Inflammatory macrophage (primary cell): ENCODE data around the gene DTNB.
"Not testable (repeated sequence)": the region's sequence is repeated elsewhere in the genome, so short reads cannot be mapped to it uniquely, and the experiment has no call there.

ENCODE experiments used
- DNase-seq, 2 donors: peaks; one replicate each; pipeline ENCODE4 v3.0.0-alpha.2; 2020 to 2022
- total RNA-seq, 18 experiments: gene quantifications; one replicate each; lab custom pipeline; 2026; ENCODE audit warnings: mixed read lengths in 6 of 18, inconsistent platforms in 2 of 18; lab: John Stamatoyannopoulos, UW

The DTNB gene
- 2.1 to 13.9 (median 5.5) reads per million in 18 experiments for total RNA-seq

DNA sequence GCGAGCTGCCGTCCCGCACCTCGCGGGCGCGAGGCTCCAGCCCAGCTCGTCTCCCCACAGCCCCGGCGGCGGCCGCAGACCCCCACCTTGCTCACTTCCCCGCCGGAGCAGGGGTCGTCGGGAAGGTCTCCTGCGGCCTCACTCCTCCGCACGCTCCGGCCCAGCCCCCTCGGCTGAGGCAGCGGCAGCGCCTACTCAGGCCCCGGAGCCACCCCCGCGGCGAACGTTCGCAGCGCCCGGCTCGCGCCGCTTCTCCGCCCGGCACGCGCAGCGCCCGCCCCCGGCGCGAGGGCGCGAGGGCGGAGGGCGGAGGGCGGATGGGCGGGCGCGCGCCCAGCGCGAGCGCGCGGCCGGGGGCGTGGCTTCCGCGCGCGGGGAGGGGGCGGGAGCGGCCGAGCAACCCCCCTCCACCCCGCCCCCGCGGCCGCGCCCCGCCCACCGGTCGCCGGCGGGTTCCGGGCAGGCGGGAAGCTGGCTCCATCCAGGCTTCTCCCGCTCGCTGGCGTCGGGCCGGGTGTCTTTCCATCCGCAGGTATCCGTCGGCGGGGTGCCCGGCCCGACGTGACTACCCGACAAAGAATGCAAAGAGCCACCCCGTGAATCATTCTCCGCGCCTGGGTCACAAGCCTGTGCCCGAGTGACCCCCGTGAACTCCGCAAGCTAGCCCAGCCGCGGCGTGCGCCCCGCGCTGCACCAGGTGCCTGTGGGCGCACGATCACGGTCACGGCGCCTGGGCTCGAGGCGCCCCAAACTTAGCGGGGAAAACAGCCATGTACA lies at the start of gene DTNB:
TSS of gene DTNB (minus strand) at position 278 of the 777 bp plus-strand sequence. CDS start 20,917 bp downstream, outside the sequence.
- peak; percentile 41 to 45 for DNase-seq

DNA sequence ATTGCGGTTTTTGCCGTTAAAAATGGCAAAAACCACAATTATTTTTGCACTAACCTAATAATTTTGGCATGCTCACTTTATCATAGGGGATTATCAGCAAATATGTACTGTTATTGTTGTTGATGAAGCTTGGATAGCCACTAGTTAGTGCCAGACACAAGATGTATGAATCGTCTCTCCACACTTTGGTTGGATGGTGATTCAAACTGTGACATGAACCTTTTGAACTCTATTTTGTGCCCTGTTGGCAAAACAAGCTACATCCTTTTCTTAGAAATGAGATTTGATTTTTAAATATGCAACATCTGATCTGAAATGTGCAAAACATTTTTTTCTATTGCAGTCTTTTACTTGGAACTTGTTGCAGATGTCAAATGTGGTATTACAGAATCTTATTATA lies 48.8 kb upstream of the DTNB start:
- DNase-seq: no peak

DNA sequence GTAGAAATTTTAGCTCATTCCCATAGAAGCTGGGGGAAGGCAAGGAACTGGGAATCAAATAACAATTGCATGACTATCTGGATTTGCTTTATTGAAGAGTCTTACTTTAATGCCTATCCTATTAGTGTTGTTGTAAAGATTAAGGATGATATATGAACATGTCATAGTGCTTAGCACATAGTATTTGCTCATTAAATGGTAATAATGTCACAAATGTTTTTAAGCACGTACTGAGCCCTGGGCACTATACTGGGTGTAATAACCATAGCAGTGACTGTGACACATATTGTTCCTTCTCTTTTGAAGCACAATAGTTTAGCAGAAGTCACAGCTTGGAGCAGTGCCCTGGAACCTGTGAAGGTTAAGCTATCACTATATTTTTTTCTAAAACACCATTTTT lies 47.2 kb upstream of the DTNB start:
- DNase-seq: no peak

DNA sequence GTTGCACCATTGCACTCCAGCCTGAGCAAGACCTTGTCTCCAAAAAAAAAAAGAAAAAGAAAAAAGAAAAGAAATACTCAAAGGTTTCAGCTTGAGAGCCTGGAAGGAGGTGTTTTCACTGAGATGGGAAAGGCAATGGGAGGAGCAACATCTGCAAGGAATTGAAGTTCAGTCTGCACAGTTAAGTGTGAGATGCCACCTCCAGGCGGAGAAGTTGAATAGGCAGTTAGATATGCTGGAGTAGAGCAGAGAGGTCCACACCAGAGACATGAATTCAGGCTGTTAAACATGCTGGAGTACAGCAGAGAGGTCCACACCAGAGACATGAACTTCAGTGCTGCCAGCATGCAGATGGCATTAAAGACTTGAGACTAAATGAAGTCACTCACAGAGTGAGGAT lies 41.4 kb upstream of the DTNB start:
- no peak for DNase-seq

DNA sequence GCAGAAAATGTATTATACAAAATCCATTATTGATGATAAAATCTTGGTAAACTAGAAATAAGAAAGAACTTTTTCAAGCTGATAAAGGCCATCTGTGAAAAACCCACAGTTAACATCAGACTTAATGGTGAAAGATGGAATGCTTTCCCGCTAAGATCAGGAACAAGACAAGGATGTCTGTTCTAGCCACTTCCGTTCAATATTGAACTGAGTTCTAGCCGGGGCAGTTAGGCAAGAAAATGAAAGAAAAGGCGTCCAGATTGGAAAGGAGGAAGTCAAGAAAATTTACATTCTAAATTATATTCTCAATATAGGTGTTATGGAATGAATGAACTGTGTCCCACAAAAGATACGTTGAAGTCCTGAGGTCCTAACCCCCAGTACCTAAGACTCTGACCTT lies 39.1 kb upstream of the DTNB start:
- DNase-seq: peak in 1 of 2 donors; percentile 28

DNA sequence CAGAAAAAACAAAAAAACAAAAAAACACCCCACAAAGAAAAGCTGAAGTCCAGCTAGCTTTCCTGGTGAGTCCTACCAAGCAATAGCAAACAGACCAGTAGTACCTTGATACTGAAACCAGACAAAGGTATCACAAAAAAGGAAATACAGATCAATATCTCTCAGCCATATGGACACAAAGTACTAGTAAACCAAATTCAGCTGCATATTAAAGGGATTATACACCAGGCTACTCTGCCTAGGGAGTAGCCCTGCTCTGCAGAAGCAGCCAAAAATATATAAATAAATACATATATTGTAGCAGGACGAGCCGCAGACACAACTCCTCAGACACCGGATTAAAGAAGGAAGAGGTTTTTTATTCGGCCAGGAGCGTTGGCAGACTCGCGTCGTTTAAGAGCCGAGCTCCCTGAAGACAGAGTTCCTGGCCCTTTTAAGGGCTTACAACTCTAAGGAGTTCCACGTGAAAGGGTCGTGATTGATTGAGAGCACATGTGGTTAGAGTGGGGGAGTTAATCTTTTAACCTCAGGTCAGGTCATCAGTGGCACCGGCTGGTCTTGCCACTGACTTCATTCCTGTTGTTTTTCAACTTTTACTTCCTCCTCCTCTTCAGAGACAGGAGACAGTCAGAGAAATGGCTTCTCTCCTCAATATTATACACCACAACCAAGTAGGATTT lies 38.4 kb upstream of the DTNB start:
- peak; percentile 41 to 54 for DNase-seq

DNA sequence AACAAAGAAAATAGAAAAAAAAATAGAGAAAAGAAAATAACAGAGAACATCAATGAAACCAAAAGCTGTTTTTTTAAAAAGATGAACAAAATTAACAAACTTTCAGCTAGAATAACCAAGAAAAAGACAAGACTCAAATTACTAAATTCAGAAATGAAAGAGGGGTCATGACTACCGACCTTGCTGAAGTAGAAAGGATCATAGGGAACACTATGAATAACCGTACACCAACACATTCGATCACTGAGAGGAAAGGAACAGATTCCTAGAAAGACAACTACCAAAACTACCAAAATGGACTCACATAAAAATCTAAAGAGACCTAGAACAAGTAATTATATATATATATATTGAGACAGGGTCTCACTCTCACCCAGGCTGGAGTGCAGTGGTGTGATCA lies 37.4 kb upstream of the DTNB start:
- DNase-seq: no peak

DNA sequence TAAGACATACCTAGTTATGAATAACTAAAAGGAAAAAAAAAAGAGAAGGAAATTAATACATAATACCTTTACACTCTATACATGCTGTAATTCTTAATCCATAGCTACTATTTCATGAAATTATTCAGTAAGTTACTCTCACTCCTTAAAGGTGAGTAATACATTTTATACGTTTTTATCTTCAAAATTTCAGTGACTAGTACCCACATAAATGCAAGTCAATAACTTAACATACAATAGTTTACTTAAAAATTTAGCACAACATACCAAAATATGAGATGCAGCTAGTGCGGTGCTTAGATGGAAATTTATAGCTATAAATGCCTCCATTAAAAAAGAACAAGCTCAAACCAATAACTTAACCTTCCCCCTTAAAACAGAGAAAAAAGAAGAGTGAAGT lies 36.0 kb upstream of the DTNB start:
- DNase-seq: no peak

DNA sequence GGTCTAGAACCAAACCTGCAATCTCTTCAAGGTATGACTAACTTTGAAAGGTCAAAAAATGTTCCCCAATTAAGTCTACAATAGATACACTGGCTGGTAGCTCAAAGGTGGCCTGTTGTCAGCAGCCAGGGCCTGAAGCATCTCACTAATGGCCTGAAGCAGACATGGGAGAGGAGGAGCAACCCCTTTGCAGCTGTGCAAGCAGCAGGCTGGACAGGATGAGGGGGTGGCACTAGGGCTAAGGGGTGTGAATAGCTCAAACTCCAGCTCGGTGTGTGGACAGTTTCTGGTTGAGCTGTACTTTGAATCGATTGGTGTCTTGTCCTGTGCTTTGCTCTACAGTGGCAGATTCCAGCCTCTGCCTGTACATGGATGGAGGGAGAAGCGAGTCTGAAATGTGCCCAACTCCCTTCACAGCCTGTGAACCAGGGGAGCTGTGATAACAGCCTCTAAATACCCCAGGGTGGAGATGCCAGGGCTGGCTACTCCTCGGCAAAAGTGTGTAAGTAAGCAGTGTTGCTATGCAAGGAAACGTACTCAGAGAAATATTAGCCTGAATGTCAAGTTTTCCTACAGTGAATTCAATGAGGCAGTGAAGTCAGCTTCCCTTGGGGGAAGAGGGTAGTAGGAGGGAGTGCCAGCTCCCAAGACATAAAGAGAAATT lies 34.7 kb upstream of the DTNB start:
- DNase-seq: no peak

DNA sequence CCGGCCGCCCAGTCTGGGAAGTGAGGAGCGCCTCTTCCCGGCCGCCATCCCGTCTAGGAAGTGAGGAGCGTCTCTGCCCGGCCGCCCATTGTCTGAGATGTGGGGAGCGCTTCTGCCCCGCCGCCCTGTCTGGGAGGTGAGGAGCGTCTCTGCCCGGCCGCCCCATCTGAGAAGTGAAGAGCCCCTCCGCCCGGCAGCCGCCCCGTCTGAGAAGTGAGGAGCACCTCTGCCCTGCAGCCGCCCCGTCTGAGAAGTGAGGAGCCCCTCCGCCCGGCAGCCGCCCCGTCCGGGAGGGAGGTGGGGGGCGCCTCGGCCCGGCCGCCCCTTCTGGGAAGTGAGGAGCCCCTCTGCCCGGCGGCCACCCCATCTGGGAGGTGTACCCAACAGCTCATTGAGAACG lies 32.2 kb upstream of the DTNB start:
- not testable (repeated sequence) for DNase-seq

DNA sequence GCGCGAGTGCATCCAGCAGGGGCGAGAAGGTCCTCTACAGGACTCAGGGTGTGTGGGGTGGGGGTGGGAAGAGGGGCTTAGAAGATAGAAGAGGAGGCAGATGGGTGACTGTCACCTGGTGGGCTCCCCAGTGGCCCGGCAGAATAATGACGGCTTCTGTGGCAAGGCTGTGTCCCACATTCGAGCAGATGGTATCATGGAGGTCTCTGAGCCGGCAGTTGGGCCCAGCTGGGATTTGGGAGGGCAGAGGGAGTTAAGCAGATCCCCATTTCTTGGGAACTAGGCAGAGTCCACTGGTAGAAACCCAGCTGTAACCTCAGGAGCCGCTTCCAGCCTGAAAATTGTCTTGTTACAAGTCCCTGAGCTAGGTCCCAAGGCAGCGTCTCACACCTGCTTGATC lies 28.4 kb upstream of the DTNB start:
- no peak for DNase-seq

DNA sequence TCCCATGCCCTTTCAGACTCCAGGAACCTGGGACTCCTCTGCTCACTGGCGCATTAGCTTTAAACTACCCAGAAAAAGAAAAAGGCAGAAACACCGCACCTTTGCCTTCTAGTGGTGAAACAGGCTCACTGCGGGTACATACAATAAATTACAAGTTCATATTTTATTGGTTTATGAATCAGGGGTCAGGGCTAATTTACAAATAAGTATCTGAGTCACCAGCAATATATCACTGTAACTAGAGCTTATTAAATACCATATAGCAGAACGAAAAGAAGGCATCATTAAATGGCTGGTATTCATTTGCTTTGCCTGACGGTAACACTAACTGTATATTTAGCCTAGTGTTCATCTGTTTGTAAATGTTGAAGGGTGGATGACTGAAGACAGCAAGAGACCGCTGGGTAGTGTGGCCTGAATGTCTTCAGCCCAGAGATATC lies 26.9 kb upstream of the DTNB start:
- DNase-seq: peak; percentile 17 to 28

DNA sequence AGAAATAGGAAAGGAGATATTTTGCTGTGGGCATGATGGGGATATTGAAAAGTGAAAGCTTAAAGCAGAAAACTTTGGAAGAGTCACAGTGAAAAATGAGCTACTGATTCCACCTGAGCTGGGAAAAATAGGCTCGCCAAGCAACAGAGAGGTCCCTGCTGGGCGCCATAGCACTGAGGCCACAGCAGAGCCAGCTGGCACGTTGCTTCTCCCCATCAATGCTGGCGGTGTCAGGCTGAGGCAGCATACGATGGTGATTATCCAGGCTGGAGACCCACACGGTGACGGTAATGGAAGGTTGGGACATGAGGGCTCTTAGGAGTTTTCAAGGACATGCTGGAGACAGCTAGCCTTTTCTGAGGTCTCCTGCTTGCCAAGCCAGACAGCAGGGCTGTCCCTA lies 25.8 kb upstream of the DTNB start:
- DNase-seq: no peak

DNA sequence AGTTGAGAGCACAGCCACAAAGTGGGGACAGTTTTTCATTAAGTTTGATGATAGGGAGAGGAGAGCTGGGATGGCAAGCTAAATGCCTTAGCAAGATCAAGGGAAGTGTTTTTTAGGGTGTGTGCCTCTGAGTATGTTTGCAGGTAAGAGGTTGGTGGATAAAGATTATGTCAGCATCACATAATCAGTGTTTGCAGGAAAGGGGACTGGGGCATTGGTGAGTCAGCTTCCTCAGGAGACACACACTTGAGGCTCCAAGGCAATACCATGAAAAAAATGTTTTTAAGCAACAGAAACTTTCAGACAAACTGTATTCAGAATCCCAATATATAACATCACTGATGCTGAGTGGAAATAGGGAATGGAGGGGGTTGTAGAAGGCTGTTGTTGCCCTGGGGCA lies 25.4 kb upstream of the DTNB start:
- no peak for DNase-seq

DNA sequence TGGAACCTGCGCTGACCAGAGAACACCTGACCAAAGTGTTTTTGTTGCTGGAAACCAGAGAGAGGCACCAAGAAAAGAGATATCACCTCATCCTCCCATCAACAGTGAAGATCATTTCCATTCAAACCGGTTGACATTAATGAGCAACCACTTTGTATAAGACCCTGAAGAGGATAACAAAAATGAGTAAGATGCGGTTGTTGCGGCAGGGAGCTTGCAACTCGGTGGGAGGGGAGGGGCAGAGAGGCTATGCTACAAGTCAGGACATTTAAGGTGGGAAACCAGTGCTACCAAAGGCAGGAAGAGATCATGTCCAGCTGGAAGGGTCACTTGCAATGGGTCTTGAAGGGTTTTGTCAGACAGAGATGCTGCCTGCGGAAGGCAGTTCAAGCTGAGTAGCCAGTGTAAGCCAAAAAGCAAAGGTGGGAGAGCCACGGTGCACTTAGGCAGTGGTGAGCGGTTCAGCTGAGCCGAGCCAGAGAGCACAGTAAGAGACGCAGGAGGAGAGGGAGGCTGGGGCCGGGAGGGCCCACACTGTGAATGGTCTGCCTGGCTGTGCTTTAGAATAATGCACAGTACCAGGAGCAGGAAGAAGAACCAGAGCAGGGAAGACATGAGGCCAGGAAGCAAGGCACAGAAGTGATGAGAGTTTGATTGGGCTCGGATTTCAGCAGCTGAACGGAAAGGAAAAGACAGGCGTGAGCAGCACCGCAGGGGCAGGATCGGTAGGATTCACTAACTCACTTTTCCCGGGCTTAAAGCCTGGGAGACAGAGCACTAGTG lies 24.4 kb upstream of the DTNB start:
- DNase-seq: no peak

DNA sequence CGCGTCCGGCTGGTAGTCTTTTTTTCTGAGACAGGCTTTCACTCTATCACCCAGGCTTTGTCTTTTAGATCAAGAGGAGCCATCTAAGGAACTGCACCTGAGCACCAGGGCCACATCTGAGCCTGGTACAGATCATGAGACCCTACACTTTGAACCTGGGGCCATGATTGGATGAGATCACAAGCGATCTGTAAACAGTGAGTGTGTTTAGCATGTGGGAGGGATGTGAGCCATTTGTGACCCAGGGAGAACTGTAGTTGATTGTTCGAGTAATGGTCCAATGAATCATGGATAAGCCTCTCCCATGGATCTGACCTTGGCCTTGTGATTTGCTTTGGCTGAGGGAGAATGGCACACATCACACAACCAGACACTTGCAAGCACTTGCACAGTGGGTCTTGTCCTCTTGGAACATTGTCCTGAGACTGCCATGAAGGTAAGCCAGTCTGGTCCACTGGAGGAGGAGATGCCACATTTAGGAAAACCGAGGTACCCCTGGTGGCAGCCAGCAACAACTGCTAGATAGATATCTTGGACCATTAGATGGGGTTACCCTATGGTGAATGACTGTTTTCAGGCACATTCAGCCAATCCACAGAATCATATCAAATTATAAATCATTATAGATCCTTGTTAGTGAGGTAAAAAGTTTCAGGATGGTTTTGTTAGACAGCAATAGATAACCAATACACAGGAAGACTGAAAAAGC lies 19.5 kb upstream of the DTNB start:
- DNase-seq: no peak

DNA sequence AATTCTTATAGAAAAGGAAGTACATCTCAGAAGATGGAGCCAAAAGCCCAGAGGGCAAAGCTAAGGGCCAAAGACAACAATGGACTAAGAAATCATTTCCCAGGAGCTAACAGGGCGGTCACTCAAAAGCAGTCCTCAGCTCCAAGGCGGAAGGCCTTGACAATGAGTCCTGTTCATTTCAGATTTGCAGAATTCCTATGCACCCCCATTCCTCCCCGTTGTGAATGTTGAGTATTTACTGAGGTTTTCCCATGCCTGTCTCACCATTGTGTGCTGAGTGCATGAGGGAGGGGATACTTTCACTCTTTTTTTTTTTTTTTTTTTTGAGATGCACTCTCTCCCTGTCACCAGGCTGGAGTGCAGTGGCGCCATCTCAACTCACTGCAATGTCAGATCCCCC lies 18.8 kb upstream of the DTNB start:
- no peak for DNase-seq

DNA sequence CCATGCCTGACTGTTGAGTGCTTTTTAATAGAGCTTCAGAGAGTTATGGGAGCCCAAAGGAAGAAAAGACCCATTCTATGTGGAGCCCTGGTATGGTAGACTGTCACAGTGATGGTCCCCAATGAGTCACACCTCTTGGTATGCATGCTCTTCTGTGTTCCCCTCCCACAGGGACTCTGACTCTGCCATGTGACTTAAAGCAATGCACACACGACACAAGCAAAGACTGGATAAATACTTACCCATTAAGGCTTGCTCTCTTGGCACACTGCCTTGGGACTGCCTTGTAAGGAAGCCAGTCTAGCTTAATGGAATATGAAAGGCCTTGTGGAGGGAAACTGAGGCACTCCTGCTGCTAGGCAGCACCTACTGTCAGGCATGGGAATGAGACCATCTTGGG lies 16.7 kb upstream of the DTNB start:
- peak in 1 of 2 donors; percentile 49 for DNase-seq

DNA sequence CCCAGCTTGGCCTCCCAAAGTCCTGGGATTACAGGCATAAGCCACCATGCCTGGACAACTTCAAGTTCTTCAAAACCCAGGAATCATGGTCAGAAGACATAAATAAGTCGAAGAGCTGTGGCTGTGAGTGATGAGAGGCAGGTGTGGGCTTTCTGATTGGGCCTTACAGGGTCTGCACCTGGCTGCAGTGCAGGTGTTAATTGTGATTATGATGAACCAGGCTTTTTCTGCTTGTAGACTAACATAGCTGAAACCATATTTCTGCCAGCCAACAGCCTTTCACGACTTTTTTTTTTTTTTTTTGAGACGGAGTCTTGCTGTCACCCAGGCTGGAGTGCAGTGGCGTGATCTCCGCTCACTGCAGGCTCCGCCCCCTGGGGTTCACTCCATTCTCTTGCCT lies 14.9 kb upstream of the DTNB start:
- no peak for DNase-seq

DNA sequence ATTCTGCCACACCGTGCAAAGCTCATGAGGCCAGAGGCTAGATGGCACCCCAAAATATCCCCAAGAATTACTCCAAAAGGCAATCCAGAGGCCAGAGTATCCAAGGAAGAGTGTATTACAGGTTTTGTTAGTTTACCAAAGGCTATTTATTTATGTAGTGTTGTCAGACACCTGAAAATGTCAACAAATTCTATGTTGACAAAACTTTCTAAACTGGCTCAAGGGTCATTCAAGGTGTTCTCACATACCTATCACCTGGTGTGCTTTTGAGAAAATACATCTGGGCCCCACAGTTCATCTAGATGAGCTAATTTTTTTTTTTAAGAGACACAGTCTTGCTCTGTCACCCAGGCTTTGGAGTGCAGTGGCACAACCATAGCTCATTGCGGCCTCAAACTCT lies 12.4 kb upstream of the DTNB start:
- no peak for DNase-seq

DNA sequence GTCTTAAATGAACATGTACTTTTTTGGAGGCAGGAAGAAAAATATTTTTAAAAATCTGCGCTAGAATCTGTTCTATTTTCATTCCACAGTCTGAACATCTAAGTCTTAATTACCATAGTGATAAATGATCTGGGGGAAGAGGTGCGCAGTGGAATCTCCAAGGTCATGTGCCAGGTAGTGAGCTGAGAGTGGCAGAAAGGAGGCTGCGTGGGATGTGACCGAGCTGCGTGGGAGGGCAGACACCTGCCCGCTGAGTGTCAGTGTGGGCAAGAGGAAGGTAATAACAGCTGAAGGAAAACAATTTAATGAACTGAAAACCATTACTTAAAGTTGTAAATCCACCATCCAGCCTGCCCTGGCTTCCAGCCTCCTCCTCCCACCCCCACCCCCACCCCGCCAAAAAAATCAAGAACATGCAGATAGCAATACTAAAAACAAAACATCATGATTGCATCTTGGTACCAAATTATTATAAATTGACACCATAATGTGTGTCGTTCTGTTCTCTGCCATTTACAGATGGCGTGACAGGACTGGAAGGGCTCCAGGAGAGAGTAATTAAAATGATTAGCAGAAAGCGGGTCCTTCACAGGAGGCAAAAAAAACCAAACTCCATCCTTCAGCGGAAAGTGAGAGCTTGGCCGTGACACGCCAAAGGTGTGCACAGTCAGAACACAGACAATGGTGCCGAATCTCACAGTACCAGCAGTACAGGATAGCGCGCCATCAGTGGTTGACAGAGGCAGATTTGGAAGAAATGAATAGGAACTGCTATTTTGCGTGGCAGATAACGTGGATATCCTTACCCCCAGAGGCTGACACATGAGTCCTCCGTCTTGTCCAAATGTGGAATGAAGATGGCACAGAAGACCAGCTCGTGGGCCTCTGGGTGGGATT lies 11.4 kb upstream of the DTNB start:
- DNase-seq: no peak
